GM12892 (cell line): Measurements from ENCODE around the gene IDUA.
"Not testable (repeated sequence)": the region's sequence is repeated elsewhere in the genome, so short reads cannot be mapped to it uniquely, and the experiment has no call there.

ENCODE experiments used
- DNase-seq: peaks from one replicate; pipeline ENCODE4 v3.0.0; 2011; ENCODE audit not compliant: insufficient read length
- FAIRE-seq: peaks from 2 replicates; lab custom pipeline; 2011; peaks lifted over from hg19 to GRCh38; lab: Jason Lieb, UNC
- POLR2A ChIP-seq: IDR thresholded peaks from 2 replicates; pipeline ENCODE4 v1.6.1; 2011; ENCODE audit warnings: low read depth, low read length, control low read depth
- POLR2AphosphoS5 ChIP-seq: IDR thresholded peaks from 2 replicates; pipeline ENCODE4 v1.6.1; 2011; ENCODE audit warnings: low read depth, low read length, control low read depth
- TAF1 ChIP-seq: IDR thresholded peaks from 2 replicates; pipeline ENCODE4 v1.6.1; 2011; ENCODE audit warnings: low read depth, mild to moderate bottlenecking, control low read depth, low read length, borderline replicate concordance

The IDUA gene

GRCh38 chr4:971666-972500 is 15.0 kb upstream of the IDUA start:
- no peak for TF ChIP-seq POLR2AphosphoS5
- FAIRE-seq: no peak
- no peak for DNase-seq

DNA sequence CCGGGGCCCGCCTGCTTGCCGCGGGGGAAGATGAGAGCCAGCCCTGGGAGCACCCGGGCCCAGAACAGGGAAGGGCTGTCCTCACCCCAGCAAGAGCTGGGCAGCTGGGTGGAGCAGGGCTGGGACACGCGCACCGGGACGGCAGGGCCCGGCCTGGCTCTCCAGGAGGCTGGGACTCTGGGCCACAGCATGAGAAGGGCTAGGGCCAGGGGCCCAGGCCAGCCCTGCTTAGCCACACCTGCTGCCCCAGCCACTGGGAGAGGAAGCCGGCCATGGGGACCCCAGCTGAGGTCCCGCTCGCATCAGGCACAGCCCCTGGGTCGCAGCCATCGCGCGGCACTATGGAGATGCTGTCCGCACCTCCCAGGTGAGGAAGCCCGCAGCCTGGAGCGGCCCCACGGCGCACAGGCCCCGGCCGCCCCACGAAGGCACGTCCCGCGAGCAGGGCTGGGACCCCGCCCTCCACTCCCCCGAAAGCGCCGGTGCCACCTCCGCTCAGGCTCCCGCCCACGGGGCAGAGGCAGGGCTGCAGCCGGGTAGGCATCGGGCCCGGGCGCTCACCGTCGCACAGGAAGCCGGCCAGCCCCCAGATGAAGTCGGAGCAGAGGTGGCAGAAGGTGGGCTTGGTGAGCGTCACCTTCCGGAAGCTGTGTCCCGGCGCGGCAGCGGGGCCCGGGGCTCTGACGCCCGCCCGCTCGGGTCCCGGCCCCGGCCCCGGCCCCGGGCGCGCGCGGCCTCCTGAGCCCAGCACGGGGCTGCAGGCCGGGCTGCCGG is 14.0 kb upstream of the IDUA start:
- FAIRE-seq (no peak), DNase-seq (peak; percentile 66)
- TF ChIP-seq TAF1: no peak
- no peak for TF ChIP-seq POLR2A
- no peak for TF ChIP-seq POLR2AphosphoS5

- FAIRE-seq (peak; percentile 54), DNase-seq (peak; percentile 97)
- no peak for TF ChIP-seq POLR2A
- no peak for TF ChIP-seq TAF1
- no peak for TF ChIP-seq POLR2AphosphoS5
These were observed 13.1 kb upstream of the IDUA start, which contains the start of gene DGKQ for GRCh38 chr4:973431-974397. DGKQ (minus strand) TSS chr4:973569; CDS start chr4:973482, 87 bp downstream.

DNA sequence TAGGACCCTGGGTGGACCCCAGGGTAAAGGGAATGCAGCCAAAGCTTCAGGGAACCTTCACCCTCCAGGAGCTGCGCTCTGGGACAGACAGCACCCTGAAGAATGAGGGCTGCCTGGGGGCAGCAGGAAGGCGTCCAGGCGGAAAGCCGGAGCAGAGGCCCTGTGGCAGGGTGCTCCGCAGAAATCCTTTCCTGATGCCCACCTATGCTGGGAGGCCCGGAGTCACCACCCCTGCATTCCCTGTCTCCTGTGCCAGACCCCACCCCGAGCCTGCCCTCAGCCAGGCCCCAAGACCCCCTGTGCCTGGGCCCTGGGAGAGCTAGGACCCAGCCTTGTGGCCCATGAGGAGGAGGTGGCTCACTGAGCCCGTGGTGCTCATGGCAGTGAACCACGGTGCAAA is 12.2 kb upstream of the IDUA start:
- FAIRE-seq (no peak), DNase-seq (no peak)
- no peak for TF ChIP-seq TAF1
- no peak for TF ChIP-seq POLR2A
- no peak for TF ChIP-seq POLR2AphosphoS5

DNA sequence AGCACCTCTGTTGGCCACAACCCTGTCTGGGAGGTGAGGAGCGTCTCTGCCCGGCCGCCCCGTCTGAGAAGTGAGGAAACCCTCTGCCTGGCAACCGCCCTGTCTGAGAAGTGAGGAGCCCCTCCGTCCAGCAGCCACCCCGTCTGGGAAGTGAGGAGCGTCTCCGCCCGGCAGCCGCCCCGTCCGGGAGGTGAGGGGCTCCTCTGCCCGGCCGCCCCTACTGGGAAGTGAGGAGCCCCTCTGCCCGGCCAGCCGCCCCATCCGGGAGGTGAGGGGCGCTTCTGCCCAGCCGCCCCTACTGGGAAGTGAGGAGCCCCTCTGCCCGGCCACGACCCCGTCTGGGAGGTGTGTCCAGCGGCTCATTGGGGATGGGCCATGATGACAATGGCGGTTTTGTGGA is 10.8 kb upstream of the IDUA start:
- not testable (repeated sequence) for FAIRE-seq

GRCh38 chr4:978957-979701 is 7.7 kb upstream of the IDUA start:
- DNase-seq: no peak

More for the DNA sequence above, 10.8 kb upstream of the IDUA start:
- DNase-seq: not testable (repeated sequence)

DNA sequence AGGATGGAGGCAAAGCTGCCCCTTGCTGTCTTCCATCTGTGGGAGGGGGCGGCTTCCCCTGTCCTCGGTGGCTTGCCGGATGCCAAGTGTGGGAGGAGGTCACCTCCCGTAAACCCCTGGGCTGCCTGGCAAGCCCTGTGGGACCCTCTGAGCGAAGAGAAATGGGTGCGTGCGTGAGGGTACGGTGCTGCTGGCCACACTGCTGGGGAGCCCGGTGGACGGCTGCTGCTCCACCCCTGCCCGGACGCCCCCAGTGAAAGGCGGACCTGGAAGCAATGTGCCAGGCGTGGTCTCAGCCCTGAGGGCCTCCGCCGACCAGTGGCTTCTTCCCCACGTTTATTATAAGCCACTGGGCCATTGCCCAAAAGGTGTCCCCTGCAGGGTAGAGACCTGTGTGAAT is 4.6 kb upstream of the IDUA start:
- FAIRE-seq: no peak
- DNase-seq: no peak
- TF ChIP-seq POLR2A (no peak), POLR2AphosphoS5 (no peak), TAF1 (no peak)

More at GRCh38 chr4:978957-979701, 7.7 kb upstream of the IDUA start:
- no peak for TF ChIP-seq POLR2A
- no peak for TF ChIP-seq POLR2AphosphoS5
- TF ChIP-seq TAF1: no peak
- FAIRE-seq: no peak

DNA sequence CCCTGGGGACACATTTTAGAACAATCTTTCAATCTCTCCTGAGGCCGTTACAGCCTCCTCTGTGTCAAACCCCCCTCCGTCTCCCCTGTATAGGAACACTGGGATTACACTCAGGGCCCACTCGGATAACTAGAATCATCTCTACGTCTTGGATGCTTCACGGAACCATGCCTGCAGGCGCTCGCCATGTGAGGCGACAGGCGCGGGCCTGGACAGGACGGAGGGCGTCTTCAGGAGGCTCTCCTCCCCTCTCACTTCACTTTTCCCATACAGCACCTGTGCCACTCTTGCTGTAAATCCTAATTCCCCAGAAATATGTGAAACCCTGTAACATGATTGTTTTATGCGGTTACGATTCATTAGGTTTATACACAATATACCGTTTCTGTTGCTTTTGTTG is 4.0 kb upstream of the IDUA start:
- no peak for DNase-seq
- no peak for TF ChIP-seq POLR2A
- no peak for TF ChIP-seq POLR2AphosphoS5
- no peak for TF ChIP-seq TAF1
- no peak for FAIRE-seq

GRCh38 chr4:984336-985054 is 2.3 kb upstream of the IDUA start:
- FAIRE-seq (no peak), DNase-seq (no peak)
- TF ChIP-seq POLR2A: no peak
- TF ChIP-seq POLR2AphosphoS5: no peak
- no peak for TF ChIP-seq TAF1

GRCh38 chr4:985123-985830 is 1.6 kb upstream of the IDUA start:
- DNase-seq (no peak), FAIRE-seq (no peak)
- TF ChIP-seq POLR2A (no peak), POLR2AphosphoS5 (no peak), TAF1 (no peak)
